HG02678 (cell line): ENCODE measurements around the gene WDR5.

Experiments
- ATAC-seq: cut with Tn5 transposase; IDR thresholded peaks from one replicate; pipeline ENCODE4 v1.9.1; 2021; ENCODE audit warnings: mild to moderate bottlenecking, moderate library complexity; ENCODE audit not compliant: unreplicated experiment

Gene WDR5

DNA sequence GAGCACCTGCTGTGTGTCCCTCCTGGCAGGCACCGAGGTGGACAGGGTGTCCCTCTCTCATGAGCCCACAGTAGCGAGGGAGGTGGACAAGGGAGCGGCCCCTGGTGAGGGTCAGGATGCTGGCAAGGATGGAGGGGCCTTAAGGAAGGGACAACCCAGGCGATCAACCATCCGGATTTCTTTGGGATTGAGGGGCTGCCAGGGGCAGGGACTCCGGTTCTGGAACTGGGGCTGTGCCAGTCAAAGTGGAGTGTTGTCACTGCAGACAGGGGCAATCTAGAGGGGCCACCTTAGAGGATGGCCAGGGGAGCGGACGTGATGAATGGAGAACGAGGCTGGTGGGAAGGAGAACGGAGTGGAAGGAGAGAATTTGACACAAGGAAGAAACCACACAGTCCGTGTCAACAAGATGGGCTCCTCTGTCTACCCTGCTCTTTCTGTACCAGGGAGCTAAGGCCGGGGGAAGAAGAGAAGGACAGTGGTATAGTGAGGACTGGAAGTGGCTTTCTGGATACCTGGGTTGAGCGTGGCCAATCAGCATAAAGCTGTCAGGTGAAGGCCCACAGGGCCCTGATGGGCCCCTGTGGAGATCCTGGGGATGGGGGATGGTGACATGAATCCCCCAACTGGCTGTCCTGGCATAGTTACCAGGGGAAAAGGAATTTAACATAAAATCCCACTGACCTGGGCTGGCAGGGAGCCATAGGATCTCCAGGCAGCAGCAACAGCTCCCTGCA, 4.2 kb upstream of the WDR5 start:
- ATAC-seq: no peak

DNA sequence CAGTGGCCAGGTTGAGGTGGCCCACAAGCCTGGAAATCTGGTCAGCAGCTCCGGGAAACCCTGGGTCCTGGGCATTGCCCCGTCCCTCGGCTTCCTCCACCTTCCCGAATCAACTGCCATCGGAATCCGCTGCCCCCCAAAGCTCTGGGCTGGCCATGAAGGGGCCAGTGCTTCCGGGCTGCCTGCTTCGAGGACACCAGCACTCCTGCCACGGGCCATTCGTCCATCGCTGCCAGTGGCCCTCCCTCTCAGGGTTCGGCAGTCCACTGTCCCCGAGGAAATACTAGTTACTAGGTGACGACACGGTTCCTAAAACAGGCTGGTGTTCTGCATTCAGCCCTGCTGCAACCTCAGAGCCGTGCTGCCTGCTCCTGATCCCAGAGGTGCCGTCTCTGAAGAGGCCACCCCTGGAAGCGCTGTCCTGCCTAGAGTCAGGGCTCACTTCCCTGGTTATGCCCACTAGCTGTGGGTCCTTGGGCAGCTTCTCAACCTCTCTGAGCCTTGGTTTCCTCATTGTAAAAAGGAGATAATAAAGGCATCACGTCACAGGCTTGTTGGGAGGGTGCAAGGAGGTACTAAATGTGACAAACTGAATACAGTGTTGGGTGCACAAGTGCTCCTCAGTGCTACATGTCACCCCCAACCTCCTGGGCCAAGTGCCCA, 3.5 kb upstream of the WDR5 start:
- no peak for ATAC-seq

DNA sequence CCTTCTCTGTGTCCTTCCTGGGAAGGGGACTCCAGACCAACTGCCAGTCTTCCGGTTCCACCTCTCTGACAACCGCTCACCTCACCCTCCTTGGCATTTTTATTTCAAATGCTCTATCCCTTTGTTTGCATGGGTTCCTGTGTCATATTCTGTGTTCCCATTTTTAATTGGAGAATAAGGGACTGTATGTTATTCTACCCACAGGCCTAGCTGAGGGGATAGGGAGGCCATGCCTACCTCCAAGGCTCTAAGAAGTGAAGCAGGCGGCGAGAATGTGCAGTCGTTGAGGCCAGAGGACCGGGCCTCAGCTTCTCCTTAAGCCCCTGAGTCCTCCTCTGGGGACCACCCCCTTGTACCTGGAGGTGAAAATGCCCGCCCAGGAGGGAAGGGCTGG, 936 bp upstream of the WDR5 start:
- ATAC-seq: no peak

DNA sequence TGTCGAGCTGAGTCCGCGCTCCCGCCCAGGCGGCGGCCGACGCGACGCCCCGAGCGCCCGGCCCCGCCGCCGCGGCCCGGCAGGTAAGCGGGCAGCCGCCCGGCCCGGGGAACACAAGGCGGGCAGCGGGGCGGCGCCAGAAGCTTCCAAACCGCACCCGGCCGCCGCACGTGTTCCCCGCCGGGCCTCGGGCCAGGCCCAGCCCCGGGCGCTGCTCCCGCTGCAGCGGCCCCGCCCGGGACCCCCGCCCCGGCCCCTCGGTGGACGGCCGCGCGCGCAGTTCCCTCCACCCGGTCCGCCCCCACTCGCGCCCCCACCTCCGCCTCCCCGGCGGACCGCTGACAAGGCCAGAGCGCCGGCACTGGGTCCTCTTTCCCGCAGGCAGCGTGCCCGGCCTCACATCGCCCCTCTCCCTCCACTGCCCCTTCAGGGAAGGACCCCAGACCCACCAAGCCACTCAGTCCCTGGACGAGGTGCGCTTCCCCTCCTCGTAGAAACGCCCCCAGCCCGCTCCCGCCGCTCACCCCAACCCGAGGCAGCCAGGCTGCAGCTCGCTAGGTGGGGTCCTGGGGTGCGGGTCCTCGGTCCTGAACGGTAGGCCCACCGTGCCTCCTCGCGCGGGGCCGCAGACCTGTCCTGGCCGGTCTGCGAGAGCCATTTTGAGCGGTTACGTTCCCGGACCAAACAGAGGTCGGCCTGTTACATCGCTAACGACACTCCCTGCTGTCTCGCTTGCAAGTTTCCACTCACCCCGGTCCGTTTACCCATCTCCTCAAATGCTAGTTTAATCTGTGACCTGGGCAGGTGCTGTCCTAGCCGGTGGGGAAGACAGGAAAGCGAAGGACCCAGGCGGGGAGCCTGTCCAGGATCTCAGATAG, 475 bp downstream of the WDR5 start:
- peak; percentile 26 for ATAC-seq

DNA sequence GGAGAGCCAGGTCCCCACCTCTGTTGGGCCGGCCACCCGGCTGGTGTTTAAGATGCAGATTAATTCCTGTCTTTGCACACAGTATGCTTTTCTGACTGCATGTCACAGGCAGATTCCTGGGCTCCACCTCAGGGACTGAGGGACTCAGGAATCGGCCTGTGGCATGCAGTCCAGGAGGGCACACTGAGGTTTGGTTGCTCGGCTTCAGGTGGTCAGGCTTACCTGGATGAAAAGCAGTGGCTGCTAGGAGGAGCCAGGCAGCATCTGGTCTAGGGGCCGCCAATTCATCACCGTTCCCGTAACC, 1.1 kb downstream of the WDR5 start:
- ATAC-seq: no peak

DNA sequence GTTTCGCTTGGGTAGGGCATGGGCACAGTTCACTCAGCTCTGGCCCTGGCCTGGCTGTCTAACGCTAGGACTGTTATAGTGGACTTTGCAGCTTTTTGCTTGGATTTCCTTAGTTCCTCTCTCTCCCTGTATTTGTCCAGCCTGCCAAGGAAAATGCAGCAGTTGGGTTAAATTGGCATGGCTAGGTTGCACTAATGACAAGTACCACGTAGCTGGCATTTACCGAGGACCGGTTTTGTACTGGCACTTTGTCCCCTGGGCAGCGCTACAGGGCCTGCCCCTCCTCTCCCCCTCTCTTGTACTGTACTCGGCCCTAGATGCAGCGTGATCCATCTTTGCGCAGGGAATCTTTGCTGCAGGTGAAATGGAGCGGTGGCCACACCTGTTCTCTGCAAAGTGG, 2.4 kb downstream of the WDR5 start:
- ATAC-seq: no peak

DNA sequence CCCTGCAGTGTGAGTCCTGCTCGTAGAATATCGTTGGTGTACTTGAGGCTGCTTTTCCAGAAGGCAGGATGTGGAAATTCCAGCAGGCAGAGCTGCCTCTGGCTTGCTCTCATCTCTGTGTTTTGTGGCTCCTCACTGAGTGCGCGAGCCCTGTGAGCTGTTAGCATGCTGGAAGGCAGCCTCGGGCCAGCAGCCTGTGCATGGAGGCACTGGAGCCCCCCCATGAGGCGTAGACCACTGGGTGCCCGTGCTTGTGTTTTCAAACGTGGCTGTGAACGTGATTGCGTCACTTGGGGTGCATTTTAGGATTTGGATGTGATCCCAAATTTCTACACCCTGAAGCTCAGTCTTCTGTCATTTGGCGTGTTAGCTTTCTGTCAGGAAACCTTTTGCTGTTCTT, 3.2 kb downstream of the WDR5 start:
- no peak for ATAC-seq

DNA sequence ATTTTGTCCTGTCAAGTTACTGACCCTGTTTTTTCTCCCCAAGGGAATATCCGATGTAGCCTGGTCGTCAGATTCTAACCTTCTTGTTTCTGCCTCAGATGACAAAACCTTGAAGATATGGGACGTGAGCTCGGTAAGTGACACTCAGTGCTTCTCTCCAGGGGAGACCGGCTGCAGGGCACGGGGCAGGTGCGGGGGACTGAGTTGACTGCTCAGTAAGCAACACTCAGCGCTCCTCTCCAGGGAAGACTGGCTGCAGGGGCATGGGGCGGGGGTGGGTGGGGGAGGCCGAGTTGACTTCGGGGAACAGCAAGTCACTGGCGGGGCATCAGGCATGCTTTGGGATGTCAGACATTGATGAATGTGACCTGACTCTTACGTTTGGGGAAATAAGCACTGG, 6.0 kb downstream of the WDR5 start:
- no peak for ATAC-seq

DNA sequence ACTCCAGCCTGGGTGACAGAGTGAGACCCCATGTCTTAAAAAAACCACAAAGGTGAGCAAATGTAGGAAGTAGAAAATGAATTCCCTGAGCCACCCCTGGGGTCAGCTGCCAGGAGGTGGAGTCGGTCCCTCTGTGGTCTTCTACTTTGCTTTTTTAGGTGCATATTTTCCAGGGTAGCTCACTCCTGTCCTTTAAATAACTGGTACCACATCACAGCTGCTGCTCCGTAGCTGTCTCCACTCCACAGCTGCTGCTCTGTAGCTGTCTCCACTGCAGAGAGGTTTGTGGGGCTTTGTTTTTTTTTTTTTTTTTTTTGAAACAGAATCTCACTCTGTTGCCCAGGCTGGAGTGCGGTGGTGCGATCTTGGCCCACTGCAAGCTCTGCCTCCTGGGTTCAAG, 8.9 kb downstream of the WDR5 start:
- no peak for ATAC-seq

DNA sequence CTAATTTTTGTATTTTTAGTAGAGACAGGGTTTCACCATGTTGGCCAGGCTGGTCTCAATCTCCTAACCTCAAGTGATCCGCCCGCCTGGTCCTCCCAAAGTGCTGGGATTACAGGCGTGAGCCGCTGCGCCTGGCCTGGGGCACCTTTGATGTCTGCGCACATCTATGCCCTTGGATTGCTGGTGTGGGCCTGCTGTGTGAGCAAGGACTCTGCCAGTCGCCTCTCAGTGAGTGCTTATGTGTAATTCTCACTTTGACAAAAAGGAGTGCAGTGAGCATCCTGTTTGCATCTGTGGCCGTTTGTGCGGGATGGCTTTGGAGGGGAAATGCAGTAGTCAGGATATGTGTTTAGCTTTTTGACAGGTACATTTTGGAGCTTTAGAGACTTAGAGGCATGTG, 9.4 kb downstream of the WDR5 start:
- no peak for ATAC-seq

DNA sequence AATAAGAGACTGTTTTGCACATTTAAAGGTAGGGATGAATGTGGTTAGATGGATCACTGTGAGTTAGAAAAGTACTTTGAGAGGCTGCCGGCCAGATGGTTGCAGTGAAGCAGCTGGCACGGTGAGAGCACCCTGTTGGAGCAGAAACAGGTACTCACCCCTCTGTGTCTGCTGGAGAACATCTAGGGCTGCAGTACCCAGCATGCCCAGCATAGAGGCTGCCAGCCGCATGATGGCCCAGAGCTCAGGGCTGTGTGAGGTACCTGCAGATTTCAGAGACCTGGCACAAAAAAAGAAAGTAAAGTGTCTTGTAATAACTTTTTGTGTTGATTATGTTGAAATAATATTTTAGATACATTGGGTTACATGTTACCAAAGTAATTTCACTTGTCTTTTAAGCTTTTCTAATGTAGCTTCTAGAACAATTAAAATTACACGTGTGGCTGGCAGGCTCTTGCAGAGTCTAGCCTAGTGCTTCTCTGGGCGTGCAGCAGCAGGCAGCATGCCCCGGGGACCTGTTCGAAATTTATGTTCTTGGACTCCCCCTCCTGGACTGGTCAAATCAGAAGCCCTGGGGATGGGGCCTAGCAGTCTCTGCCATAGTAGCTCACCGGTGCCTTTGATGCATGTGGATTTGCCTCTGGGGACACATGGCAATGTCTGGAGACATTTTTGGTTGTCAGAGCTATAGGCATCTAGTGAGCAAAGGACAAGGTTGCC, 11.1 kb downstream of the WDR5 start:
- ATAC-seq: no peak

DNA sequence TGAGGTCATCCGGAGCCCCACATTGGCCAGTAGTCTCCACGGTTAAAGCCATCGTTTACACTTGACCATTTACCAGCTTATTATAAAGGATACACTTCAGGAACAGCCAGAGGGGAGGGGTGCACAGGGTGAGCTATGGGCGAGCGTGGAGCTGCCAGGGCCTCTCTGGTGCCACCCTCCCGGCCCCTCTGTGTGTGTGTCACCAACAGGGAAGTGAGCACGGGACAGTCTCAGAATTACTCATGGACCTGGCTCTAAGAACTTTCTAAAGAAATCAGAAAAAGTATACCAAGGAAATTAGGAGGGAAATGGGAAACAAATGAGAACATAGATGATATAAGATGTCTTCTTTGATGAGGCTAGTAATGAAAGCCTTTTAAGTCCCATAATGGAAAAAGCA, 13.5 kb downstream of the WDR5 start:
- ATAC-seq: no peak

DNA sequence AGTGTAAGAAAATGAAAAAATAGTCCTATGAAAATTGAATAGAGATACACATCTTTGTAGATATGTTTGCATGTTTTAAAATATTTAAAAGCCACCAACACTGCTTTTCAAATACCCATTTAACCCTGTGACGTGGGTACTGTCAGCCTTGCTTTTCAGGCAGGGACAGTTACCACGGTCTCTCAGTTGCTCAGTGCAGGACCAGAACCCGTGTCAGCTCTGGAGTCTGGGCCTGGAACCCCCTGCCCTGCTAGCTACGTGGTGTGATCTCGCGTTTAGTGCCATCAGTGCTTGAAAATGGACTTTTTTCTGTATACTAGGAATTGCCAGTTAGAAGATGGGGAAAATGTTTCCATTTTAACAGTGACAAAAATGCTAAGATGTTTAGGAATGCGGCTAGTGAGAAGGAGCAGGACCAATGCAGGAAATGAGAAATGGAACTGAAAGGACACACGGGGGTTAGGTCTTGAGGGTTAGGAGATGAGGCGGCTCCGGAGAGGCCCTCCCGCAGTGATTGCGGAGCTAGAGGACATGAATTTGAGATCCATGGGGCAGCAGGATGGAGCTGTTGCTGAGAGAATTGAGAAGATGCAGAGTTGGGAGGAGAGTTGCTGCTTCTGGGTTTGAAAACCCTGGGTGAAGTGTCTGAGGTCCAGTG, 14.8 kb downstream of the WDR5 start:
- ATAC-seq: no peak

DNA sequence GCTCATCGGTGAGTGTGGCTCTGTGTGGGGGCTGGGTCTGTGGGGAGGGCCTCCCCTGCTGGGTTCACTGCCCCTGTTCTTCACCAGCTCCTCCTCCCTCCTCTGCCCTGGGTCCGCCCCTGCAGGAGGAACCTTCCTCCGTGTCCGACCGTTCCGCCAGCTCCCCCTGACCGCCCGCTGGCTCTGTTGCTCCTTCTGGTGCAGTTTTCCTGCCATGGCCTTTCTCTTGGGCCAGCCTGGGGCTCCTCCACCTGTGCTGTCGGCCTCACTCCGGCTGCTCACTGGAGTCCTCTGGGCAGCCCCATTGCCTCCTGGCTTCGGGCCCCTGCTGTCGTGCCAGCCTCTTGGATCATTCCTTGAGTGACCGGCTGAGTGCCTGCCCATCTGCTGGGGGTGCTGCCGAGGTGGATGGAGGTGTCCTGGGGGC, 16.2 kb downstream of the WDR5 start:
- ATAC-seq: no peak

DNA sequence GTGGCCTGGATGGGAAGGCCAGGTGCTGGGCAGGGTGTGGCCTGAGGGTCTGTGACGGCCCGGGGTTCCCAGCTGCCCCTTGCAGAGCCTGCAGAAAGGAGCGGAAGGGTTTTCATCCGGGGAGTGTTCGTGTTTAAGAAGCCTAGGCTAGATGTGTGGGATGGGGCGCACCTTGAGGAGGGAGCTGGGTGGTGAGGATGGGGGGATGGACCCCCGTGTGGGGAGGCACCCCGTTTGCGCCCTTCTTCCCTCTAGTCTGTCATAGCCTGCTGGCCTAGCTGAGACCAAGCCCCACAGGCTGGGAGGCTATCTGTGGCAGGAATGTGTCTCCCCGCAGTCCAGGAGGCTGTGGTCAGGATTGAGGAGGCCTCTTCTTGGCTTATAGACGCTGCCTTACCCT, 16.6 kb downstream of the WDR5 start:
- ATAC-seq: no peak

DNA sequence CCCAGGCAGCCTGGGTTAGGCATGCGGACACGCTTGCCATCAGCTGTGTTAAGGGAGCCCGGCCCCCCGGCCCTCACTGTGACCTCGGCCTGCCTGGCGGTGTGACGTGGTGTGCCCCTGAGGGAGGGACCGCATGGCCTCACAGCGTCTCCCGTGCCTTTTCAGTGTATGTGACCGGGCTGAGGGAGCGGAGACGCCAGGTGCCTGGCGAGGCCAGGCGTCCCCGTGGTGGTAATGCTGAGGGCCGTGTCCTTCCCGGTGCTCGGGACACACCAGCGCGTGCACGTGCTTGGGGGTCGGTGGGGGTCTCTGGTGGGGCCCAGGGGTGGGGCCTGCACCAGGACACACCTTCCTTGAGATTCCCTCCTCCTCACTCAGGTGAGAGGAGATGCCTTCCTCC, 17.6 kb downstream of the WDR5 start:
- ATAC-seq: no peak

DNA sequence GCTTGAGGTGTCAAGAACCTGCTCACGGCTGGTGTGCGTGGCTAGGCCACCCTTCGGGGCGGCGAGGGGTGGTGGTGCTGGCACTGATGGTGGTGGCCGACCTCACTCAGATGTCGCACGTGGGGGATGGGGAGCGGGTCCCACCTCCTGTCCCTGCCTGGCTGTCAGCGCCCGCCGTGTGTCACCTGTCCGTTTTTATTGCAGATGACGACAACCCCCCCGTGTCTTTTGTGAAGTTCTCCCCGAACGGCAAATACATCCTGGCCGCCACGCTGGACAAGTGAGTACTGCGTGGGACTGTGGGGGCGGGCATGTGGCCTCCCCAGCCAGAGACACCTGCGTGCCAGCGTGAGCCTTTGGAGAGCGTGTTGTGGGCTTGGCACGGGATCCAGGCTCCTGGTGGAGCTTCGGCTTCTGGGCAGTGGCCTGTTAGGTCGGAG, 18.4 kb downstream of the WDR5 start:
- no peak for ATAC-seq

DNA sequence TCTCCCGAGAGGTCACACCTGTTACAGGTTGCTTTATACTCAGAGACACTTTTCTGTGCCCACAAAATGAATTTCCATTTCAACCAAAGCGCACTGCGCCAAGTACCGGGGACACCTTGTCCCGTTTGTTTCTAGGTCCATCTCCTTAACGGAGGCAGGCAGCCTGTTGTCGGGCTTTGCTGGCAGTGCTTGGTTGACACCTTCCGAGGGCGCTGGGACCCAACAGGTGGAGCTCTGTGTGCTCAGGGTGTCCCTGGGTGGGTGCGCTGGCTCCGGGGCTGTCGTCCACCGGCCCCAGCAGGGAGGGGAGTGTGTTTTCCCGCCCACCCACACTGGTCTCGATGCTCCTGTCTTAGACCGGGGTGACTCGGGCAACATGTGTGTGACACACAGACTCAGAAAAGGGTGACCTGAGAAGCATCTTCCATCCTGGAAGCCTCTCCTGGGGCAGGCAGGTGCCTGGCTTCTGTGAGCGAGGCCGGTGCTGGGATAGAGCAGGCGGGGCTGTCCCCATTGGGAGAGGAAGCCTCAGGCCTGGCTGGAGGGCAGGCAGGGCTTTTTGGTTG, 20.0 kb downstream of the WDR5 start:
- ATAC-seq: no peak

DNA sequence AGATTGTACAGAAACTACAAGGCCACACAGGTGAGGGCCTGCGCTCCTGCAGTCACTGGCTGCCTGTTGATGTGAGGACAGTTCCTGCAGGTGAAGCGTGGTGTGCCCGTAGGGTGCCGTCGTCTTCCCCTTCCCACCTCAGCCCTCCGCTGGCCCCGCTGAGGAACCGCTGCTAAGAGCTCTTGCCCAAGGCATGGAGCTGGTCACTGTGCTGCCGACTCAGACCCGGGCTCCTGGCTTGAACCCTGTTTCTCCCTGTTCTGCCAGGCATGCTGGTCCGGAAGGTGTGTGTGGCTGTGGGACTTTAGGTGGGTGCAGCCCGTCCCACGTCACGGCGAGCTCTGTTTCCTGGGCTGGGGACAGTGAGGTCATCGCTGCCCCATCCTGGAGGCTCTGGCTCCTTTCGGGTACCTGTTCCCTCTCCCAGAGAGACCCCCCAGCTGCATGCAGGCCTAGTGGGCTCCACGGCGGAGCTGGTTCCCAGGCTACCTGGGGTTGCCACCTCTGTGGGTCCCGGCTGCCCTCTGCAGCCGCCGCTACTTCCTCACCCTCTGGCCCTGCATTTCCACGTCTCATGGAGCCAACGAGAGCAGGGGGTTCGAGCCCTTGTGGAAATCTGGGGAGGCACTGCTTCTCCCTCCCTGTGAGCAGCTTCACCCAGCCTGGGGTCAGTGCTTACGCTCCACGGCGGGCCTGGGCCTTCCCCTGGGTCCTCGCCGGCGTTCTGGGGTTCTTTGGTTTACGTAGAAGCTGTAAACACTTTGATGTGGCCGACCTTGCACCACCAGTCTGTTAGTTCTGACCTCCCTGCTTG, 20.9 kb downstream of the WDR5 start:
- no peak for ATAC-seq
